Stimulated activated CD8-positive, alpha-beta memory T cell treated with anti-CD3 and anti-CD28 coated beads, Interleukin-2, amount 100 ng/mL, for 48 hours (primary cell): ENCODE measurements around the gene MEF2C.
A peak's percentile ranks its signal among the peaks of the same experiment; 100 is the strongest.
"Not testable (repeated sequence)": the region's sequence is repeated elsewhere in the genome, so short reads cannot be mapped to it uniquely, and the experiment has no call there.

Source experiments
- DNase-seq, 2 donors: peaks; one replicate each; pipeline ENCODE4 v3.0.0-alpha.2; 2020; ENCODE audit warnings: low read depth in 2 of 2

MEF2C gene

DNA sequence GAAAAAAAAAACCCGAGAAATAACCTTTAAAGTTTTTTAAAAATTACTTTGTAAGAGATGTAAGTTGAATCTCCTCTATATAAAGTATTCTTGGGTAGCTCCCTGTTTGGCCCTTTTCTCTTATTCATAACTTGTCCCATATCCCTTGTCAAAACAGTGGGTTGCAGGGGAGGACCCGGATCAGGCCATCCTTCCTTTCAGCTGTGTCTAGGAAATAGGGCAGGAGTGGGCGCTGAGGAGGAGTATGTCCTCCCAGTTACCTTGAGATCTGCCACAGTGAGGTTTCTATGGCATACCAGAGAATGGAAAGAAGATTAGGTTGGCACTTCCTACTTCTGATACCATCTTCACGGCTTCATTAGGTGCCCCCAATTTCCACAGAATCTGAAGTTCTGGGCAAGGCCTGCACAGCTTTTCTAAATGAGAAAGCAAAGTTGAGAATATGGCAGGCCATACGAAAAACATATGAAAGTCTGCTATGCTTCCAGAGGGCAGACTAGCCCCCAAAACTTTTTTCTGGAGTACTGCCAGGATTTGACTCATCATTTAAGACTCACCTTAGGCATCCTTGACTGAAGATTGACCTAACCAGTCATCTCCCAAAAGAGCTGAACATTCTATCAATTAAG is 20.3 kb downstream of the MEF2C start:
- DNase-seq: no peak

DNA sequence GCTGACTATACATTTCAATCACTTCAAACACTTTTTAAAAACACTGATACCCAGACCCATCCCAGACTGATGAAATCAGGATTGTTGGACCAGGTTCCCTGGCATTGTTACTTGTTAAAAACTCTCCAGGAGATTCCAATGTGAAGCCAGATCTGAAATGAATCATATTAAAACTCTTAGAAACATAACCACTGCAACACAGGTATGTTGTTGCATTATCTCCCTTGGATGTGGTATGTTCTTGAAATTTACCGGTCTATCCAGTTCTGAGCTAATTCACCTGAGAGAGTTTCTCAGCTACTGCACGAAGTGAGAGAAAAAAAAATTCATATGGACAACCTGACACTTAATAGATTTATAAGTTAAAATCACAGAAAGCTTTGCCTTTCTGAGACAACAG is 21.8 kb downstream of the MEF2C start:
- no peak for DNase-seq

DNA sequence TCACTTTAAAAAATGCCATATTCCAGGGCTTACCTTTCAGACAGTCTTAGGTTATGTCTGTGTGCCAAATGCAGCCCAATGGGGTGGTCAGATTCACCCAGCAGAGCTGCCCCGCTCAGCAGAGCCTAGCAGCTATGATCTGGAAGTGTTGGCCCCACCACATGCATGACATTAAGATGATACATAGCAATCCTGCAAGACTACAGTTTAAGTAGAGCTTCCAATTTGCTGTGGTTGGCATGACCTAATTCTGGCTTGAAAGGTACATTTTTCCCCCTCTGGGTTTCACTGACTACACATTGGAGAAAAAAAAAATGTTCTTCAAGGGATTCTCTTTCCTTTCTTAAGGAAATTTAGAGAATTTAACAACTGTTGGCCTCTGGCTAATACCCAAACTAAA is 22.5 kb downstream of the MEF2C start:
- DNase-seq: no peak

DNA sequence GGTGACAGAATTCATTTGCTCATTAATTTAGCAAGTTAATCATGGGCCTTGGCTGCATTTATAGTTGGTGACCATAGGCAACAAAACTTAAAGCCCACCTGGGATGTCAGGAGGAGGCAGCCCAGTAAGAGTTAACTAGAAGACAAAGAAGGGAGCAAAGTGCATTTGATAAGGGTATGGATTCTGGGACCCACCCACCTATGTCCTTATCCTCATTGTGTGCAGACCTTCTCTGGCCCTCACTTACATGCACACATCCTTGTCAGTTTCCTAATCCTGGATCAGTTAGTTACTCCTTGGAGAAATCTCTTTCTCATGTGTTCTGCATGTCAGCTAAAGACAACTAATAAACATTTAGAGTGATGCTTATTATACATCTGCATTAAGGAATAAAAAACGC is 24.6 kb downstream of the MEF2C start:
- DNase-seq: no peak

DNA sequence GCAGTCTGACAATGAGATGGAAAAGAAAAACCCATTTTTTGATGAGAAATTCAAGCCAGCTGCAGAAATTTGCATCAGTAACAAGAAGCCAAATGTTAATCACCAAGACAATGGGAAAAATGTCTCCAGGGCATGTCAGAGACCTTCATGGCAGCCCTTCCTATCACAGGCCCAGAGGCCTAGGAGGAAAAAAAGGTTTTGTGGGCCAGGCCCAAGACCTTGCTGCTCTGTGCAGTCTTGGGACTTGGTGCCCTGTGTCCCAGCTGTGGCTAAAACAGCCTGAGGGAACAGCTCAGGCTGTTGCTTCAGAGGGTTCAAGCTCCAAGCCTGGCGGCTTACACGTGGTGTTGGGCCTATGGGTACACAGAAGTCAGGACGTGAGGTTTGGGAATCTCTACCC is 26.6 kb downstream of the MEF2C start:
- DNase-seq: not testable (repeated sequence)

DNA sequence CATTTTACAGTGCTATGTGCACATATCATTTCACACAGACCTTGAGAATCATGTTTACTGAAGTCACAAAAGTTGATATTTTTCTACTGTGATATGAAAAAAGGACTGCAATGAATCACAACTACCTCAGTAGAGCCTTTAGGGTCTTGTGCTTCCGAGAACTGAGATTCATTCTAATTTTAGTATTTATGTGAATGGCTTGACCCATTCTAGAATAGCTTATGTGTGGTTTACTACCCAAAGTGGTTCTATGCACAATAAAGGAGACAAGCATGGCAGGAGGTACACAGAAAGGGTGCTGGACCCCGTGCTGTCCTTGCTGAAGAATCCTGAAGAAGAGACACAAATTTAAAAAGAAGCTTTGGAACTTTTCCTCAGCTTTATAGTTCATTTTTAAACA is 28.2 kb downstream of the MEF2C start:
- no peak for DNase-seq

DNA sequence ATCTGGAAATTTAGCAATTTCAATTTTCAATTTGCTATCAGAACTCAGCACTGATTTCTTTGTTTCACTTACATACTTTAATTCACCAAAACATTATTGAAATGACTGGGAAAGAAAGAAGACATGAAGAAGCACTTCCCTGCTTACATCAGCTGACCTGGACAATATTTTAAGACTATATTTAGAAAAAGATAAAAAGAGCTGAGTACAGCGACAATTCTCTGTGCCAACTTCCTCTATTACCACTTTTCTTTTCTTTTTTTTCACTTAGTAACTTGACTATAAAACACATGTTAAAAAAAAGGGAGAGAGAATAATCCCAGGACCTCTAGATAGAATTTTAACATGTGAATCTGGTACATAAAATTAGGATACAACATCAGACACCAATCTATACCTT is 35.6 kb downstream of the MEF2C start:
- DNase-seq: no peak

DNA sequence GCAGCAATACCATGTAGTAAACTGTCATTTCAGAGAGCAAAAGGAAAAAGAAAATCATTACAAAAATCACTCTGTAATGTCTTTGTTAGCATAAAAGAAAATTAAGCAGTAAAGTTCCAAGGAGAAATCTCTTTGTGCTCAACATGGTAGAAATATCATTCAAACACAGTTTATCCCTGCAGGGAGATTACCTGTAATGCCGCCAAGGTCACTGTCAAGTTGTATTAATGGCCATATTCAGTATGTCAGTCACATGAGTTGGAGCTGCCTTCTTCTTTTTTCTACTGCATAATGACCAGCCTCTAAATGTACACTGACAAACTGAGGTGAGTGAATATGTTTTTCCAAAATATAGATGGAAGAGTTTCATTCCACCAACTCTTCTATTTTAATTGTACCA is 36.5 kb downstream of the MEF2C start:
- no peak for DNase-seq

DNA sequence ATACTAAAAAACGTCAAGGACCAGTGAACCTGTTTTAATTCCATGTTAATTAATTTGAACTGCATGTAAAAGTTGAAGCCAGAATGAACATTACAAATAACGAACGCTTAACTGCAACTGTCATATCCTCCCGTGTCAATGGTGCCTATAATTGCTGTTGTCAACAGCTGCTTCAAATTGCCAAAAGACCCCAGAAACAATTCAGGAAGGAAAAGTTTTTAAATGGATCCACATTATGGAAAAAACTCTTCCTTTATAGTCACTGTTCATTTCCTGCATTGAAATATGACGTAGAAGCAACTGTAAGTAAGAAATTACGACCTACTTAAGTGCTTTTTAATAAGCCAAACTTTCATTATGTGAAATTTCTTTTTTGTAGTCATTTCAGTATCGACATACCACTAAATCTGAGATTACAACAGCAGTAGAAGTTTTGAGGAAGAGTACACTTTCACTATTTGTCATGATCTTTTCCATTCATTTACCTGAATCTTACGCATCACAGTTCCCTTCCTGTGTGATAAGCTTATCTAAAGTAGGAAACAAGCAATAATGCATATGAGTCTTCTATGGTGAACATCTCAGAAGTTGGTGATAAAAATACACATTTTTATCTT is 37.8 kb downstream of the MEF2C start:
- DNase-seq: no peak

DNA sequence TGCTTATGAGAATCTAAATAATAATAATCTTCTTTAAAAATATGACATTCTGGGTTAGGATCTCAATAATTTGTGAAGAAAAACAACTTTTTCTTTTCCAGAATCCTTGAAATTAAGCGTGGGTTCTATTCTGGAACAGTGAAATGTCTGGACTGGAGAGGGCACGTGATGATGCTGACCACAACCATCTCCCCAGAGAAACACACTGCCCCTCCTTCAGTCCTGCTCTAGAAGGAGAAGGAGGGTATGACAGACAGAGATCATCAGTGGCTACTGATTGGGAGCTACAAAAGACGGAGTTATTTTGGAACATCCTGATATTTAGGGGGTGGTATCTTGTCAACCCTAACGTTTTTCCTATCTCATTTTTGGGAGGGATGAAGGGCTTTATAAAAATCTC is 40.2 kb downstream of the MEF2C start:
- DNase-seq: no peak

DNA sequence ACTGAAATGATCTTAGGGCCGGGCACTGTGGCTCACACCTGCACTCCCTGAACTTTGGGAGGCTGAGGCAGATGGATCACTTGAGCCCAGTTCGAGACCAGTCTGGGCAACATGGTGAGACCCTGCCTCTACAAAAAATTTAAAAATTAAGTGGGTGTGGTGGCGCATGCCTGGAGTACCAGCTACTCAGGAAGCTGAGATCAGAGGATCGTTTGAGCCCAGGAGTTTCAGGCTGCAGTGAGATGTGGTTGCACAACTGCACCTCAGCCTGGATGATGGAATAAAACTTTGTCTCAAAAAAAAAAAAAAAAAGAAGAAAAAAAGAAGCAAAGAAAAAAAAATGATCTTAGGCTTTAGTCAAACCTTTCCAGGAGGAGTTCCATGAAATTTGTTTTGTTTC is 41.8 kb downstream of the MEF2C start:
- no peak for DNase-seq

DNA sequence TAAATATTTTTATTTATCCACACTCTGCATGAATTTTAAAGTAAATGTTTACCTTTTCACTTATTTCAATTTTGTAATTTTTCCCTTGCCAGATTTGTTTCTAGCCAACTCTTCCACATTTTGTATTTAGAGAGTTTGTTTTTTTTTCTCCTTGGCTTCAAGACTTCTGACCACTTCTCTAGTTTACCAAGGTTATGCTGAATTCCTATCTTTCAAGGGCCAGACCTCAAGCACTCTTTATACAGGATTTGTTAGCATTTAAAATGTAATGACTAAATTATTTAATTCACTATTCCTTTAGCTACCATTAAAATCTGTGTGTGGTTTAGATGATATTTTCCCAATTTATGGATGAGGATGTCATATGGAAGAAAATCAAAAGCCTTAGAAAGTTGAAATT is 42.5 kb downstream of the MEF2C start:
- no peak for DNase-seq

DNA sequence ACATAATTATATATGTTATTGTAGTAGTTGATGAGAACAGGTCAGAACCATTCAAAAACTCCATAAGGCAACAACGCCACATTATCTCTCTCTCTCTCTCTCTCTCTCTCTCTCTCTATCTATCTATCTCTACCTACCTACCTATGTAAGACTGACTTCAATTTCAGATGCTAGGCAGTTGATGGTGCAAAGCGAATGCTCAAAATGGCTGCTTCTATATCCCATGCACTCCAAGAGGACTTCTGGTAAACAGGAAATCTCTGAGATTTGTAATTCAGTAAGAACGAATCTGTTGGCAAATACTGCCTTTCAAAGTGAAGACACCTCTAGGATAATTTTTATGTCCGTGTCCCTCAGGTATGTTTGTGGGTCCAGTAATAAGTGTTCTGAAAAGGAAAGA is 43.7 kb downstream of the MEF2C start:
- no peak for DNase-seq

DNA sequence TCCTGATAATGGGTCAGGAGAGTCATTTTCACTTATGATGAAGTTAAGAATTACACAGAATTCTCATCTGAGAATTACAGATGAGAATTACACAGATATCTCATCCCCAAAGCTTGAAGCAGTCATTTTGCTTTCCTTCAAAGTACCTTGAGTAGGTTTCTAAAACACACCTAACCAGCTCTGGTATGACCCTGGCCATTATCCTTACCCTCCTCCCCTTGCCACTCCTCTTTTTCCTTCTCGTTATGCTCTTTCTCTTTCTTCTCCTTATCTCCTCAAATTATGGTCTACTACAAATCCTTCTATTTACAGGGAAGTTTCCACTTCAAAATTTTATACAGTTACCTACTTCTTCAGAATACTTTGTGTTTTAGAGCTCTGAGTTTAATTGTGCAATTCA is 44.5 kb downstream of the MEF2C start:
- DNase-seq: no peak

DNA sequence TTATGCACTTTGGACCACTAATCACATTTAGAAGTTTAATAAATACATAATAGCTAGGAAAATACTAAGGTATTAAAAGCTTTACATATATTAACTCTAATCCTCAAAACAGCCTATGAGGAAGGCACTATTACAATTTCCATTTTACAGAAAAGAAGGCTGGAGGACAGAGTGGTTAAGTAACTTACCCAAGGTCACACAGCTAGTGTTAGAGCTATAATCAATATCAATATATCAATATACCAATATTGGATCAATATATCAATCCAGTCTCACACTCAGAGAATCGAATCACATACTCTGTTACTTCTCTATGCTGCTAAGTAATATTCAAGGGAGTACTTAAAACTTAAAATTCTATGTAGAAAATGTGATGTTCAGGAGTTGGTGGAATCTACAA is 45.2 kb downstream of the MEF2C start:
- no peak for DNase-seq

DNA sequence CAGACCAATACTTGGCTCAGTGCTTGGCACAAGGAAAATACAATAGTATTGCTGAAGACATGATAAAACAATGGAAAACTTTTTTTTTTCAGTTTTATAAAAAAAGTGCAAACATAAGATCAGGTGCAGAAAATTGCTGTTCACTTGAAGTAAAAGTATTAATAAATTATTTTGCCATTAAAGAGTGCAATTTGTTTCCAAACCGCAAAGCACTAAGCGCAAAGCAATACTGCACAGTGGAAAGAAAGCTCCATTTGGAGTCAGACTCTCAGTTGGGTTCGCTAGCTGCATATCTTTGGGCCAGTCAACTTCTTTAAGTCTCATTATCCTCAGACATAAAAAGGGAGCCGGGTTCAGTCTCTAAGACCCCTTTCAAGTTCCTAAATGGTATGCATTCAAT is 45.8 kb downstream of the MEF2C start:
- DNase-seq: no peak

DNA sequence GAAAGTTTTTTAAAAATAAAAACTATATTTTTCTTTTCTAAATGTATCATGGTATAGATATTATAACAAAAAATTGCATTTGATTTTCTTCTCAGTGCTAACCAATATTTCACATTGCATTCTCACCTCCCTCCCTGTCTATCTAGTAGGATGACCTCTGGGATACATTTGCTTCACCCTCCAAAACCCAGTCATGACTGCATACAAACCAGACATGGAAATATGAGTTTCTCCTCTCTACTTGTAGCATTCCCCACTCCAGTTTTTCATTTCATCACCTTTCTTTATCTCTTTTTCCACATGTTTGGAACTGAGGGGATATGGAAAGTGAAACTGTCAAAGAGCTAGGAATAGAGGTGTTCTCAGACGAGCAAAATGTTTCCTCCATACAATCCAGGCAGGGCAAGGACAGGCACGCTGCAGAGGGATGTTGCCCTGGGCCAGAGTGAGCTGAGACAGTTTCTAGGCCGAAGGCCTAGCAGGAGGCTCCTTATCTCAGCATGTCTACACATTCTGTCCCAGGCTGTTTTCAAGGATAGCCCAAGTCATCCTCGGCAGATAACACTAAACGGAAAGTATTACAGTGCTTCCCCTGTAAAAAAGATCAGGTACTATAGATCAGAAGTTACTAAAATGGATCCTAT is 46.7 kb downstream of the MEF2C start:
- DNase-seq: no peak

DNA sequence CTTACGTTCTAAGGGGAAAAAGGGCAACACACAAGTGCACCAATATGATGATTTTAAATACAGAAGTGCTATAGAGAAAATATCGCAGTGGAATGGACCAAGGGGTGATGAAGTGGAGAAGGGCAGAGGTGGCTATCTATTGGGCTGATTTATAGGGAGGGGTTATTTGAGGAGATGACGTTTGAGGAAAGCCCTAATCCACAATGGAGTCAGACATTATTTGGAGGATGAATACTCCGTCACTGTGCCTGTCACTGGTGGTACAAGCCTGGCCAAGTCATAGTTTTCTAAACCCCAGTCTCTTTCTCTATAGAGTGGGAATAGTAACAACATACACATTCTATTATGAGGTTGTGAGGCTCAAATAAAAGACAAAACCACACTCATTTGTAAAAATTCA is 48.5 kb downstream of the MEF2C start:
- DNase-seq: no peak

DNA sequence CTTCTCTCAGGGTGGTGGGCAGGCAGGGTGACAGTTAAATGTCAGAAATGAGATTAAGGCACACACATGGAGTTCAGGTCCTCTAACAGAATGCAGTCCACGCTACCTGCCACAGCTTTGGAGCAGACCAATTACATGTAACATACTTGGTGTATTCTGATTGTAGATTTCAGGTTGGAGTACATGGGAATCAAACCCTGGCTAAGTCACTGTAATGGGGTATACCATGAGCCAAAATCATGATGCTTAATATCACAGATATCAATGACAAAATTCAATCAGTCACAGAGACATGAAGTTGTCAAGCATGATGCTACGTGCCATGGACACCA is 48.9 kb downstream of the MEF2C start:
- no peak for DNase-seq

DNA sequence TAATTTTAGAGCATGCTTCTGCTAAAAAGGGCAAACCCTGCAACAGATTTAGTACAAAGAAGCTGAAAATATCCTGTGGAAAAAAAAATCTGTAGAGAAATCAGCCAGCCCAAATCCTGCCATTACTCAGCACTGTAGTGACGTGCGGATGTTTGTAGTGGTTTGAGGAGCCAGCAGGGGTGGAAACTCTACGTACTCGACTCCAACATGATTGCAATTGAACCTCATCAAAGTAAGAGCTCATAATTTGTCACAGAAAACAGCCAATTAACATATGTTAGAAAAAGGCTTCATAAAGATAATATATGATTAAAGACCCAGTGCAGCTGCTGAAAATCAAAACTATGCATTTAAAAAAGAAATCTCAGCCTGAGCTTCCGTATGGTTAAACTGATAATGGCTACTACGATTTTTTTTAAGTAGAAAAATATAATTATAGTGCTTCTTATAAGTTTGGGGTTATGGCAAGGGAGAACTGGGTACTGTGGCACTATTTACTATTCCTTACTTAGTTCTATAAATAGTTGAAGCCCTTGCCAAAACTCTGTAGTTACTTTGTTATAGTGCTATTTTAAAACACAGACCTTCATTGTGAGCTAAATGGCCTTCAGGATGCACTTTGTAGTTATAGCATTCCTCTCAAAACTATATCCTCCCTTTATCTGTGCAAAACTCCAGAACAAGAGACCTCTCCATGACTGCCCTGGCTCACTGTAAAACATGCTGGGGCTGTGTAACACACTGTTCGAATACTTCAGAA is 49.4 kb downstream of the MEF2C start:
- DNase-seq: peak in 1 of 2 donors; percentile 20

DNA sequence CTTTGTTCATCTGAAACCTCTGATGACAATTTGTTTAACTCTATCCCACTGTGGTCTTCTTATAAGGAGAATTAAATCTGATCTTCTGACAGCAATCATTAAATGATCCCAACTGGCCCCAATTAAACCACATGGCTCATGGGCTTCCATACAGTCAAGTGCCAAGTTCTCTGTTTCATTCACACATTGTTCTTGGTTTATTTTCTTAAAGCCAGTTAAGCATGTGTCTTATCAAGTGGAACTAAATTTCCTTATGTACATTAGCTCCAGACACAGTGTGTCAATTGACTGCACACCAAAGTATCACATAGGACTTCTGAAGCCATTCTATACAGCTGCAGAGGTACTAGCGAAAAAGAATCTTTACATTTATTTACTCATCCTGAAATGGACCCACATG is 51.2 kb downstream of the MEF2C start:
- no peak for DNase-seq

DNA sequence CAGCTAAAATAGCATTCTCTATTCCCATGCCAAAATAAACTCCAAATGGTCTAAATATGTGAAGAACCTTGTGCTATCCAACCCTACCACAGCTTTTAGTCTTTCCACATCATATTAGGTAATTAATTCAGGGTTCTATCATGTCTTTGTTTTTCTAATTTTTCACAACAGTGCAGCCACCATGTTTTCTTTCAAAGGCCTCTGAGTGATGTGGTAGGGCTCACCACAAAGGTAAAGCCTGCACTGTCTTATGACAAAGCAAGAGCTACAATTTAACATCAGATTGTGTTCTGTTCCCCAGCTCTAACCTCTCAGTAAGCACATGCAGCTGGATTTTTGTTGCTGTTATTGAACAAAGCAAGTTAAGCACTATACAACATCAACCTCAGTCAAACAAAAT is 52.4 kb downstream of the MEF2C start:
- DNase-seq: no peak

DNA sequence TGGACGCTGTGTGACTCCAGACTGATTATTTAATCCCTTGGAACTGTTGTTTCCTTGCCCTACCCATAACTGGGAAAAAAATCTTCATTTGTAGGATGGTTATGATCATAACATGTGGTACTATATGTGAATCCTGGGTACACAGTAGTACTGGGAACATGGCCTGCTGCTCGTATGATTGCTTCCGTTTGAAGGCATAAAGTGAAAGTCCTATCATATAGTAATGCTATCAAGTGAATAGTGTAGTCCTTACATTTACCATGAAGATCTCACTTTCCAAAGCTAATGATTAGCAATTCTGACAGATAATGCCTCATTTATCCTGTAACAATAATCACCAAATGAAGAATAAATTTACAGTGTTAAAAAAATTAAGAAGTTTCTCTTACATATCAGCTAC is 53.2 kb downstream of the MEF2C start:
- DNase-seq: no peak
